T-helper 9 cell (primary cell): ENCODE measurements around the gene NAA10.
A peak's percentile ranks its signal among the peaks of the same experiment; 100 is the strongest.

ENCODE experiments used
- DNase-seq: peaks from one replicate; pipeline ENCODE4 v3.0.0-alpha.2; 2020

The NAA10 gene

DNA sequence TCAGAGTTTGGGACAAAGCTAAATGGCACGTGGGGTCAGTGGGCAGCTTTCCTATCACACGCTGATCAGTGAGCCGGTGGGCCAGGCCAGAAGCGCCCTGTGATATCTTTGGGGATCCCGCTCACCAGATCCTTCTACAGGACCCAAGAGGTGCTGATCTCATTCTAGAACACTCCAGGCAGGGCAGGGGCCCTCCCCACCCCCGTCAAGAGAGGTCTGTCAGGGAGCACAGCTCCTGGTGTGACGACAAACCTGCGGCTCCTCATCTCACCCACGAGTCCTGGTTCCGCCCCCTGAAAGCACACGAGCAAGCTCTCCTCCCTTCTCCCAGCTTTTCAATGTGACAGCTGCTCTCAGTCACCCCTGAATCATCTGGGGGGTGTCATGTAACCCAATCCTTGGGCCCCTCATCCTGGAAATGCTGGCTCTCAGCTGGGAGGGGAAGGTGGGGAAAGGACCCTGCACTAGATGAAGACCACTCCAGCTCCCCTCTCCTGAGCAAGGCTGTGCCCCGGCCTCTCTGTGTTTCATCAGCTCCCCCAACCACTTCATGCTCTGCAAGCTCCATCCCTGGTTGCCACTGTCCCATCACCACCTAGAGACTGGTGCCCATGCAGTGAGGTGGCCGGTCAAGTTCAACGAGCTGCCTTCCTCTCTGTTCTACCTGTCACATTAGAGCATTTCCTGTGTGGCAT is 32.2 kb upstream of the NAA10 start:
- no peak for DNase-seq

DNA sequence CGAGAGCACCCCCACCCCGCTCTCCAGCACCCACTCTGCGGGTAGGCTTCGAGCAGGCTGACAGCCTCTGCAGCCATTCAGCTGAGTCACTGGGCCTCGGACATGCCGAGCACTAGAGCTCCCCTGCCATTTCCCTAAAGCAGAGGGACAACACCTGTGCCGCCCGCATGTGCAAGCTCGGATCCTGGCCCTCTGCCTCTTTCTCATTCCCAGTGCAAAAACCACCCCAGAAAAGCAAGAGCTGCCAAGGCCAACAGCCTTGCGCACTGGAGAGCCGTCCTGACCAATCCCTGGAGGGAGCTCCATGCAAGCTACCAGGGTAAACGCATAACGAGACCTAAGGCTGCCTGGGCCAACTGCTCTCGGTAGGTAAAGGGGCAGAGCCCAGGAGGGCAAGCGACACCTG is 31.4 kb upstream of the NAA10 start:
- DNase-seq = no peak

DNA sequence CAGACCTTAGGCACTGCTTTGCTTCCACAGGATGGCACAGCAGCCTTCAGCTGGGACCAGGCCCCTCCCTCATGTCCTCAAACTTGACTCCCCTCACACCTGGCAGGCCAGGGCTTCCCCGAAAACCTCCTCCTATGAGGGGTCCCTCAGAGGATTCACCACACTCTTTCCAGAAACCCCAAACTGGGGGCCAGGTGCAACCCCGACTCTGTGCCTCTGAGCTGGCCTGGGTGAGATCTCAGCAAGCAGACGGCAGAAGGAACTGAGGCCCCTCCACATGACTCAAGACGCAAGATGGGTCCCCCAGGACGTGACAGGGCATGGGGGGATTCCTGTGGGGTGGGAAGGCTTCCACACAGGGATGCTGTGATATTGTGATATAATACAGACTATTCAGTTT is 30.6 kb upstream of the NAA10 start:
- no peak for DNase-seq

DNA sequence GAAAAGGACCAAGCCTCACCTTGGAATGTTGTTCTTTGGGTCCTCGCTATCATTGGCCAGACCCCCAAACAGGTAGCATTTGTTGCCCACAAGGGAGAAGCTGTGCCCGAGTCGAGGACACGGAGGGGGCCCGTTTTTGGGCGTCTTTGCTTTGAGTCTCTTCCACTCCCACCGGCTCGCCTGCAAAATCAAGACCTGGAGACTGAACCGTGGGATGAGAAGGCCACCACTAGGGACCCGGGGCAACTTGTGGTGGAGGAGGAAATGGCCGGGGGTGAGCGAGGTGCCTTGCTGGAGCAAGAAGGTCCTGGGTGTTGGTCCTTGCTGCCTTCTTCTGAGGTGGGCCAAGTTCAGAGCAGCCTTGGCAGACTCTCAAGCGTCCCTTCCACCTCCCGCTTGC is 29.3 kb upstream of the NAA10 start:
- DNase-seq = no peak

DNA sequence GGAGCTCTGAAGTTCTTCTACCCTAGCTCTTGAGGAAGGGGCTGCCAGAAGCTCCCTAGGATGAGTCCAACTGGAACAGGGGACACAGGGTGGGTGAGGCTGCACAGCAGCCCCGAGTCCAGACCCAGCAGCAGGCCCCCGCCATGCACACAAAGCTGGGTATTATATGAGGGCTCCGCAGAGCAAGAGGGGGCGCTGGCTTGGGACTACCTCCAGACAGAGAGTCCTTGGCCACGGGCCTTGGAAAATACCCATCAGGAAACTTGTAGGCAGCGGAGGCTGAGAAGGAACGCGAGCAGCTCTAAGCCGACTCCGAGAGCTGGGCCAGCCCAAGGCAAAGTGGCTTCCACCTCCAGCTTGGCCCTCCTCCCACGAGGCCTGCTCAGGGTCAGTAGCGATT is 28.7 kb upstream of the NAA10 start:
- DNase-seq = no peak

DNA sequence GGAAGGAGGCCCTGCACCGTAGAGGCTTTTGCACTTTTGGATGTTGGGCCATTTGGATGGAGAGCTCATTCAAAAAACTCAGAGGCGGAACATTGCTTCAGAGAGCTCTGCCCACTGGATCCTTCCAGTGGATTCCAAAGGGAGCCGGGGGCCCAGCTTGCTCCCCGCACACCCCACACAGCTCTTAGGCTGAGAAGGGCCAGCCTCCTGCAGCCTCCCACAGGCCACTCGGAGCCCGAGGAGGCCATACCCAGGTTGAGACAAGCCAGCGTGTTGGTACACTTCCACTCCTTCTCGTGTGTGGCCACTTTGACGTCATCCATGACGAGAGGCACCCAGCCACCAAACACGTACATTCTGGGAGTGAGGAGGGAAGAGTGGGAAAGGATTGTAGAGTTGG is 26.5 kb upstream of the NAA10 start:
- DNase-seq = no peak

DNA sequence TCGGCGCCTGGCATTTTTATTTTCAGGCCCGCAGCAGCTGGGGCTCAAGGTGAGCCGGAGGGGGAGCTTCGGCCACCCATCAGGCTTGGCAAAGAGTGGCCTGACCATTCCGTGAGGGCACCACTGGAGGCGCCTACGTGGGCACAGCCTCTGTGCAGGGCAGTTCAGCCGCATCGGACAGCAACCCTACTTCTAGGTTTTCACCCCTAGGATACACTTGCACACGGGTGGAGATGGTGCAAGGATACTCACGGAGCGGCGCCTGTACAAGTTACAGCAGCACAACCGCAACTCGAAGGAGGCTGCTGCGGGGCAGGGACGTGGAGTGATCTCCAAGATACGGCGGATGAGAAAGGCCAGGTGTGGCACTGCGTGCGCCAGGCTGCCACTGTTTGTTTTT is 25.9 kb upstream of the NAA10 start:
- DNase-seq = no peak

DNA sequence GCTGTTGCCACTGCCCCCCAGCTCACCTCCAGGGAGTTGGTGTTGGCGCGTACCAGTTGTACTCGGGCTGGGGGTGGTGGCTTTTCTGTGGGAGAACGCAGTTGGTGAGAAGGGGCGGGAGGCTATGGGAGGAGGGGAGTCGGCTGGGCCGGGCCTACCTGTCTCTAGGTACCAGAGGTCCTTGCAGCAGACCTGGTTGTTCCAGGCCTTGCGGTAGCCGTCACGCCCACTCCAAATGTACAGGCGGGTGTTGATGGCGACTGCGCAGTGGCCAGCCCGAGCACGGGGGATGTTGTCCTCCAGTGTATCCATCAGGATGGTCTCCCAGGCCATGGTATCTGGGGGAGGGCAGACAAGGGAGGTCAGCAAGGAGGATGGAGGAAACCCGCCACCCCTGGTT is 25.2 kb upstream of the NAA10 start:
- DNase-seq = no peak

DNA sequence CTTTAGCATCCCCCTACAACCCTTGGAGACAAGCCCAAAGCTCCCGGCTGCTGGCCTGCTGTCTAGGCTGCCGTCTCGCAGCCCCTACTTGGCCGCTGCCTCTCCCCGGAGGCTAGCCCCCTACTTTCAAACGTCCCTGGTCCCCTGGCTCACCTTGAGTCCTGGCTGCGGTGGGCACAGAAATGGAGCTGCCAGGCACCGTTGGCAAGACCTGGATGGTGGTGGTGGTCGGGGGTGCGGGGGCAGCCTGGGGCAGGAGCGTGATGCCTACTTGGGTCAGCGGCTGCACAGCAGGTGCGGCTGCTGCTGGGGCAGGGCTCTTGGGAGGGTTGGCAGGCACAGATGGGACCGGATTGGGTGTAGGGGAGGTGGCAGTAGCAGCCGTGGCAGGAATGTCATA is 24.8 kb upstream of the NAA10 start:
- no peak for DNase-seq

DNA sequence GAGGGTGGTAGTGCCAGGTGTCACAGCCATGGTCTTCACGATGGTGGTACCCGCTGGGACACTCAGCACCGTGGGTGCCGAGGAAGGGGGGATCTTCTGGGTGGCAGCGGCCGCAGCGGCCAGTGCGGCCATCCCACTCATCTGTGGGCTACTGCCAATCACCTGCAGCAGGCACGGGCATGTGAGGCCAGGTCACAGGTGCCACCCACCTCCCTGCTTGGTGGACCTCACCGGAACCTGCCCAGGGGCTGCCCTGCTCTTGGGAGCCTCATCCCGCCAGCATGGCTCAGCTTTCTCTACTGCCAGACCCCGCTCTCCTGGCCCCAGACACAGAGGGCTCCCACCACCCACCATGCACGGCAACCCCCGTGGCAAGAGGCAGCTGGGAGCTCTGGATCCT is 23.8 kb upstream of the NAA10 start:
- no peak for DNase-seq

DNA sequence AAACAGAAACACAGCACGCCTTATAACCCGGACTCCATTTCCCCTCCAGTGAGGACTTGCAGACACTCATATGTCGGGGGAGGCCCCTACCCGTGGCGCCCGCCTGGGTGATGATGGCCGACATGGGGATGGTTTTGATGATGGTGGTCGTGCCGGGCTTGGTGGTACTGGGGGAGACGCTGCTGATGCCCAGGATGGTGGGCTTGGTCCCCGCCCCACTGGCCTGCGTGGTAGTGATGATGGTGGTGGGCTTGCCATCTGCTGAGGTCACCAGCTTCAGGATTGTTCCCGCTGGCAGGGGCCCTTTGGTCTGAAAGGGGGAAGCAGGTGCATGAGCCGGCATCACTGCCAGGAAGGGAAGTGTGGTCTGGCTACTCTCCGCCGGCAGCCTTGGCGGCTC is 22.4 kb upstream of the NAA10 start:
- no peak for DNase-seq

DNA sequence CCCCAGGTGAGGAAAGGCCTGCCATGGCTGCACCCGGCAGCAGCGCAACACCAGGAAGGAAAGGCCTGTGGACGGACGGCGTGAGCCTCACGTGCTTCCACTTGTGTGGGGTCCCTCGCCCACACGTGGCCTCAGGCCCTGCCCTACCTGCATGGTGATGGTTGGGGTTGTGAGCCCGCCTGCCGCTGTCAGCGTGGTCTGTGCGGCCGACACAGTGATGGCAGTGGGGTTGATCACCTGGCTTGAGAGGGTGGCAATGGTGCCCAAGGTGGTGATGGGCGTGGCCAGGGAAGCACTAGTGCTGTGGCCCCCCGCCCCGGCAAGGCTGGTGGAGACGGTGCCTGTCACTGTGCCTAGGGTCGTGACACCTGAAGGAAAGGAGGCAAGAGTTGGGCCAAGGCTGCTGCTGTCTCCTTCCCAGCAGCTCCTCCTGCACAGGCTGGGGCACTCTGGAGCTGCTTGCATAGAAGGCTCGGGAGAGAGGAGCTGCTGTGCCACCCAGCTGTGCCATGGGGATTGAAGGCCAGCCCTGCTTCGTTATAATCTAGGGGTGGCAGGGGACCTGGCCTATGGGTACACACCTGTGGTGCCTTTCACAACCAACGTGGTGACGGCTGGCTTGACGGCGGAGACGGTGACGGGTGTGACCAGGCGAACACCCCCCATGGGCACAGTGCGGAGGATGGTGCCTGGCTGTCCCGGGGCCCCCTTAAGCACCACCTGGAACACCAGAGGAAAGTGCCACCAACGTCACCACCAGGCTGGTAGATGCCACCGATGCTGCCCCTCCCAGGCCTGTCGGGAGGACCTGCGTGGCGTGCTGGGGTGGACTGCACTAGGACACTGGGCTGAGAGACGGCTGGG is 21.4 kb upstream of the NAA10 start:
- no peak for DNase-seq

DNA sequence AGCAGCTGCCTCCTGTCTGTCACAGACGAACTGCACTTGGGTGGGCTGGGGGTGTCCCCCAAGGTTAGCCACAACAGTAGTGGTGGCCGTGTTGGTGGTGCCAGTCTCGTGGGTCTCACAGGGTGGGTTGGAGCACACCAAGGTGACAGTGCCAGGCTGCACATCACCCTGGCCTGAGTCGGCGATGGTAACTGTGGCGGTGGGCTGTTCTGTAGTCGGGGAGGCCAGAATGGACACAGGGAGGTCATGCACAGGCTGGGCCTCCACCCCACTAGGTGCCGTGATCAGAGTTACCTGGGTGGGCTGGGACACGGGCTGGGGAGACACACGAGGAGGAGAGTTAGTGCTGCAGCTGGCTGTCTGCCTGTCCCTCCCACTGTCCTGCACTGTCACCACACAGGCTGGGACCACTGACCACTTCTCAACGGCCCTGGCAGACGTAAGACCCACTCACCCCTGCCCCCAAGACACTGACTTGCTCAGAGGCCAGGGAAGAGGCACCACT is 20.4 kb upstream of the NAA10 start:
- DNase-seq = no peak

DNA sequence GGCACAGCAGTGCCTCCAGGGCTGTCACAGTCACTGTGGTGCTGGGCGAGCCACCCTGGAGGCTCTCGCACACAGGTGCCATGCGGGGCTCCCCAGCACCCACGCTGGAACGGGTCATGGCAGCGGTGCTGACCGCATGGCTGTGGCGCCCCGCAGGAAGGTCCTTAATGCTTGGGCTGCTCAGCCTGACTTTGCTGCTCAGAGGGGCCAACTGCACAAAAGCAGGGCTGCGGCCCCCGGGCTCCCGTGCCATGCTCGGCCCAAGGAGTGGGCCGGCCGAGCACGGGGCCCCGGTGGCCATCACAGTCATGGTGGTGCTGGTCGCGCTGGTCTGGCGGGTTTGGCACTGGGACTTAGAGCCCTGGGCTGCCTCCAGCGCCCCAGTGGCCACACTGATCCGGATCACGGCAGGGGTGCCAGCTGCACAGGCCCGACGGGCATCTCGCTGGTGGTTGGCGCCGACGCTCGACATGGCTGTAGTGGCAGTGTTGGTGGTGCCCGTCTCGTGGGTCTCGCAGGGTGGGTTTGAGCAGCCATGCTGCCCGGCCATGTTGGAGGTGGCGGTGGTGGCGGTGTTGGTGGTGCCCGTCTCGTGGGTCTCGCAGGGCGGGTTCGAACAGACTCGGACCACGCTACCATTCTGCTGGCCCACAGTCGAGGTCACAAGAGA is 19.9 kb upstream of the NAA10 start:
- DNase-seq = no peak

DNA sequence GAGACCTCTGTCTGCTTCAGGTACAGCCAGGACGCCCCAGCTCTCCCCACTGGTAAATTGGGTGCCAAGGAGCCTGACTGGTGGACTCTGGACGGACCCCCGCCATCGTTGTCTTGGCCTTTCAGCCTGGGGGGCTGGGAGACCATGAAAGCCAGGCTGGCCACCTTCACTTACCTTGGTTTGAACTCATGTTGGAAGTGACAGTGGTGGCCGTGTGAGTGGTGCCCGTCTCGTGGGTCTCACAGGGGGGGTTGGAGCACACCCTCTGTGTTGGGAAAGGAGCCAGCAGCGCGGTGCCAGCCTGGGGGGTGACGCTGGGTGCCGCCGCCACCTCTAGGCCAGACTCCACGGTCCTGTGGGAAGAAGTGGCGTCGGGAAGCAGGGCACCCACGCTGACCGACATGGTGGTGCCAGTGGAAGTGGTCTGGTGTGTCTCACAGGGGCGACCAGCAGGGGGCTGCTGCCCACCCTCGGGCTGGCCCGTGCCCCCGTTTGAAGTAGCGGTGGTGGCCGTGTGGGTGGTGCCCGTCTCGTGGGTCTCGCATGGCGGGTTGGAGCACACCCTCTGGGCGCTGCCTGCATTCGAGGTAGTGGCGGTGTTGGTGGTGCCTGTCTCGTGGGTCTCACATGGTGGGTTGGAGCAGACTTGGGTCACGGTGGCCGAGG is 19.2 kb upstream of the NAA10 start:
- no peak for DNase-seq

DNA sequence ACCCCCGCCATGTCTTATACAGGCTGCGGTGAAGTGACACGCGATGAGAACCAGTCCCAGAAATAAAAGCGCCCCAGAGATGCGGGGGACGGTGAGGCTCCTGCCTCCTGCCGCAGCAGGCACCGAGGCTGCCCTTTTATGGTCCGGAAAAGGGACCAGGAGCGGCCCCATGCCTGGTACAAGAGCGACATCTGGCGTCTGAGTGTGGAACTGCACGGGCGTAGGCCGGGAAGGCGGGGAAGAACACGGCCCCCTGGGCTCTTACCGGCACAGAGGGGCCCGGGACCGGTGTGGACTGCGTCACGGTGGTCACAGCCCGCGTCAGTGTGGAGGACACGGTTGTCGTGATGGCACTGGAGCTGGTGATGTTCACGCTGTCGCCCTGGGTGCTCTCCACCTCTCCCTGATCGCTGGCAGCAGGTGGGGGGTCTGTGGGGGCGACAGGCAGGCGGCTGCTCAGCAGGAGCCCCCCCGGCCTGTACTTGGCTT is 18.5 kb upstream of the NAA10 start:
- peak; percentile 80 for DNase-seq

DNA sequence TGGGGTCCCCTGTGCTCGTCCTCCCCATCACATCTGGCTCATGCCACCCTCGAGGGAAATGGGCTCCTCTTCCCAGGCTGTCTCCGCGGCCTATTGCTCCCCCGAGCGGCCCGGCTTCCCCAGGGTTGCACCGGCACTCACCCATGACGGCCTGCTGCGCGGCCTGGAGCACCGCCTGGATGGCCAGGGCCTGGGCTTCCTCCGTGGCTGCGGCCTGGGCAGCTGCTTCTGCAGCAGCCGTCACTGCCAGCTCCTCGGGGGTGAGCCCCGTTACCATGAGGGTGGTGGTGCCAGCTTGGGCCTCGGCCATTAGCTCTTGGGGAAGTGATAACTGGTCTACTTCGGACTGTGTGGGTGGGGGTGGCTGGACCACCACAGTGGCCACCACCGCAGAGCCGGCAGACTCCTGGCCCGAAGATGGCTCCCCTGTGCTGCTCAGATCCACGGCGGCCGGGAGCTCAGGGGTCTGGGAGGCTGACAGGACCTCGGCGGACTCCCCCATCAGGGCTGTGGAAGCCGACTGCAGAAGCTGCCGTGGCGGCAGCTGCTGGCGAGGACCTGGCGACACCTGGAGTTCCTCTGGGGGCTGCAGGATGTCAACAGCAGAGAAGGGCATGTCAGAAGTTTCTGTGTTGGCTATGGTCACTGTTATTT is 17.7 kb upstream of the NAA10 start:
- no peak for DNase-seq

DNA sequence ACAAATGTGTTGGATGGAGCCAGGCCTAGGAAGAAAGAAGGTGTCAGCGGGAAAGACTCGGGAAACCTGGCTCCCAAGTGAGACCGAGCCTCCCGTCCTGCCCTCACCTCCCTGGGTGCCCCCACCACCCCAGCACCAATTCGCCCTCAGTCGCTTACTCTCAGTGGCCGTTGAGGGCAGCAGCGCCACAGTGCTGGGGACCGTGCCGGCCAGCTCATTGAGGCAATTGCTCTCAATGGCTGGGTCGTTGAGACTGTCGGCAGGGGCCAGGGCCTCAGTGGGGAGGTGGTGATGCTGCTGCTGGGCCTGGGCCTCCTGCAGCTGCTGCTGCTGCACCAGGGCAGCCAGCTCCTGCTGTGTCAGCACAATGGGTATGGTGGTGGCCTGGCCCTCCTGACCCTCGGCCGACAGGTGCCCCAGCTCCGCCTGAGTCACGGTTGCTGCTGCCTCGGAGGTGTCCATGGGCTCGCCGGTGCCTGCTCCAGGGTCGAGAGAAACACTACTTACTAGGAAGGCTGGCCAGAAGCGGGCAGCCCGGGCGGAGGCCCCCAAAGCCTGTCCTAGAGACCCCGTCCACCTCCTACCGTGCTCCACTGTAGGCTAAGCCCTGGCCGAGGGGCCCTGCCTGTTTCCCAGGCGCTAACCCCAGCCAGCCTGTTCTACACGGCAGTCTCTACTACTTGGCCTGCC is 17.0 kb upstream of the NAA10 start:
- no peak for DNase-seq

DNA sequence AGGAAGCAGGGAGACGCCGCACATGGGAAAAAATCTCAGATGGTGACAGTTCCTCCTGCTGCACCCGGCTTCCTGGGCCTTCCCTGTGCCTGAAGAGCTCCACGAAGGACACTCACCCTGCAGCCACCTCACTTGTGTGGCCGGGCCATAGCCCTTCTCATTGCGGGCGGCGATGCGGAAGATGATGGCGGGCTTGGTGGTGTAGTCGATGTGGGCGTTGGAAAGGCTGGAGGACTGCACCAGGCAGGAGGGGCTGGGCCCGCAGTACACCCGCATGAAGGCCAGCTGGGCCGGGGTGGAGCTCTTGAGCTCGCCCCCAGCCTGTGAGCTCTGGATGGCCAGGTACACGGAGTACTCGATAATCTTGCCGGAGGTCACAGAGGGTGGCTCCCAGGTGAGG is 15.3 kb upstream of the NAA10 start:
- no peak for DNase-seq

DNA sequence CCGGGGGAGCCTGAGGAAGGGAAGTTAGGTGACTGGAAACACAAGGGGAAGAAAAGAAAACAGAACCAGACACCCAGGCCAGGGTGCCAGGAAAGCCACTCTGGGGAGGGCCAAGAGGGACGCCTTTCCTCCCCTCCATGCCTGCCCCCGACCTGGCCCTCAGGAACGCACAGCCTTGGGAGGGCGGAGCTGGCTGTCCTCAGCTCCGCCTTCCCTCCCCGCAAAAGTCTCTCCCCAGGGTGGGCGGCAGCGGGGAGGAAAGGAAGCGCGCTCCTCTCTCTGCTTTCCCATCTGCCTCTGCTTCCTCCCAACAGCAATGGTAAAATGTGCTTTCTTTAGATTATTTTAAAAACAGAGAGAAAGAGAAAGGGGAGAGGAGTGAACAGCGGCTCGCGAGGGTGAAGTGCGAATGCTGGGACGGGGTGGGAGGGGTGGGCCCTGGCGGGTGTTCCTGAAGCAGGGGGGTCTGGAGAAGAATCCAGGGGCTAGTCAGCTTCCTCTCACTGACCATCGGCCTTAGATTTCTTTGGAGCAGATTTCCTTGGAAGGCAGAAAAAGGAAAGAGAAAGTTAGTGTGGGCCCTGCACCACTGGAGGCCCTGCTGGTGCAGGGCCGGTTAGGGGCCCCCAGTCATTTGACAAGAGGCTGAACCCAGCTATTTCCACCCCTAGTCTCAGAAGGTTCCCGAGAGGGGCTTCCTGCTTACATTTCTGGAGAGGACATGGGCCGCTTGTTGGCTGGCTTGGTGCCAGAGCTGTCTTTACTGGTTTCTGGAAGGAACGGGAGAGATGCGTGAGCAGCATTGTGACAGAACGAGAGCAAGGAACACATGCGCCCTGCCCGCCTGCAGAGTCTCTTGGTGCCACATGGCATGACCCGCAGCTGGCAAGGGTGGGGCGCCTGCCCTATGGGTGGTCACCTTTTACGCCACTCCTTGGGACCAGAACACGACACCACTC is 14.3 kb upstream of the NAA10 start:
- DNase-seq = no peak
